Hepatocyte (in vitro differentiated cells): ENCODE measurements around the gene MRO.

ENCODE experiments used
- CTCF ChIP-seq: fragments of 200-600 bp; sonication (generic); IDR thresholded peaks from 2 replicates; pipeline ENCODE4 v1.5.1; 2016; ENCODE audit warnings: antibody characterized with exemption, mild to moderate bottlenecking; ENCODE audit not compliant: poor library complexity
- EZH2 ChIP-seq: fragments of 200-600 bp; sonication (generic); IDR thresholded peaks from 2 replicates; pipeline ENCODE4 v1.6.1; 2016; ENCODE audit warnings: antibody characterized with exemption, mild to moderate bottlenecking, borderline replicate concordance
- EZH2phosphoT487 ChIP-seq: fragments of 200-600 bp; sonication (generic); IDR thresholded peaks from one replicate; pipeline ENCODE4 v1.6.1; 2018; ENCODE audit warnings: antibody characterized with exemption, mild to moderate bottlenecking, low read depth, moderate library complexity; ENCODE audit not compliant: unreplicated experiment, severe bottlenecking

GRCh38 chr18:50855976-50856757 lies 36.4 kb upstream of the MRO start:
- TF ChIP-seq CTCF (no peak), EZH2 (no peak), EZH2phosphoT487 (no peak)
